Right lobe of liver (tissue), 6 donors: Measurements from ENCODE around the gene ZAR1. TPM values are rescaled to one million over a fixed set of nuclear protein-coding genes. Genes with fewer than 3 reads are reported as not detected.

ENCODE experiments used
- ATAC-seq, 4 donors: fragments of 200-7000 bp; cut with Tn5 transposase; one replicate each; pipeline ENCODE4 v1.9.1; 2020; ENCODE audit warnings: mild to moderate bottlenecking in 4 of 4, moderate library complexity in 4 of 4
- DNase-seq, 3 donors: peaks; one replicate each; pipeline ENCODE4 v3.0.0-alpha.2; 2020
- H3K27ac ChIP-seq, 3 donors: fragments of 200-600 bp; one replicate each; pipeline ENCODE4 v1.8.0; 2022
- H3K27me3 ChIP-seq, 2 donors: fragments of 200-600 bp; one replicate each; pipeline ENCODE4 v1.8.0; 2022
- H3K36me3 ChIP-seq, 4 donors: fragments of 200-600 bp; sonication (generic) in 1 of 4; one replicate each; pipeline versions ENCODE4 v1.5.1 to v1.8.0; 2017 to 2022; ENCODE audit warnings: control low read depth in 1 of 4
- H3K4me1 ChIP-seq, 4 donors: fragments of 200-600 bp; sonication (generic) in 1 of 4; one replicate each; pipeline versions ENCODE4 v1.5.1 to v1.8.0; 2017 to 2022; ENCODE audit warnings: control low read depth in 1 of 4
- H3K4me3 ChIP-seq, 3 donors: fragments of 200-600 bp; one replicate each; pipeline ENCODE4 v1.8.0; 2022
- H3K9me3 ChIP-seq, 4 donors: fragments of 200-600 bp; sonication (generic) in 1 of 4; one replicate each; pipeline versions ENCODE4 v1.5.1 to v1.8.0; 2017 to 2022; ENCODE audit warnings: control low read depth in 1 of 4
- CTCF ChIP-seq, 4 donors: fragments of 200-600 bp in 3 of 4; fragments of 450-650 bp in 1 of 4; IDR thresholded peaks; one replicate each; pipeline versions ENCODE4 v1.5.1 to v1.8.0; 2016 to 2022; ENCODE audit warnings: antibody characterized with exemption in 4 of 4, mild to moderate bottlenecking in 2 of 4
- POLR2A ChIP-seq: fragments of 450-650 bp; IDR thresholded peaks from one replicate; pipeline ENCODE4 v1.6.1; 2017; ENCODE audit warnings: antibody characterized with exemption, mild to moderate bottlenecking
- WGBS: methylation state at CpG from one replicate; pipeline ENCODE4 v1.1.6; 2018; ENCODE audit warnings: low coverage, low lambda C conversion rate; ENCODE audit not compliant: insufficient coverage; ENCODE audit errors: missing lambda C conversion rate; 5-methylcytosine and 5-hydroxymethylcytosine counted together
- intact Hi-C, 2 donors: fragments of 100-400 bp; cut with DNase I; formaldehyde crosslinking; loops; one replicate each; pipeline versions ENCODE4 v1.11.2 to v1.14.1; 2022
- total RNA-seq, 6 experiments: library from RNA; depleted of rRNA in 2 of 6; stranded (reverse); fragments of >200 nt in 2 of 6; fragmentation: NEBNext Ultra II Directional in 3 of 6; extraction: Animal tissue kit (Norgen Biotek cat#: 25700) in 3 of 6; gene quantifications; one replicate each; pipeline versions ENCODE4 v1.1.0 to v1.2.4, GENCODE V29; 2016 to 2023
- donor health status: DM: no; HTN: yes; CAD: no.
- donor health status: DM: no; HTN: no; CAD: no.
- donor health status: DM: no; HTN: no; CAD: no.
- donor health status: DM: no; HTN: yes; CAD: no.
- donor health status: DM: no; HTN: yes; CAD: no.

ZAR1 gene
- total RNA-seq, 6 experiments from 2014 or later: not detected

DNA sequence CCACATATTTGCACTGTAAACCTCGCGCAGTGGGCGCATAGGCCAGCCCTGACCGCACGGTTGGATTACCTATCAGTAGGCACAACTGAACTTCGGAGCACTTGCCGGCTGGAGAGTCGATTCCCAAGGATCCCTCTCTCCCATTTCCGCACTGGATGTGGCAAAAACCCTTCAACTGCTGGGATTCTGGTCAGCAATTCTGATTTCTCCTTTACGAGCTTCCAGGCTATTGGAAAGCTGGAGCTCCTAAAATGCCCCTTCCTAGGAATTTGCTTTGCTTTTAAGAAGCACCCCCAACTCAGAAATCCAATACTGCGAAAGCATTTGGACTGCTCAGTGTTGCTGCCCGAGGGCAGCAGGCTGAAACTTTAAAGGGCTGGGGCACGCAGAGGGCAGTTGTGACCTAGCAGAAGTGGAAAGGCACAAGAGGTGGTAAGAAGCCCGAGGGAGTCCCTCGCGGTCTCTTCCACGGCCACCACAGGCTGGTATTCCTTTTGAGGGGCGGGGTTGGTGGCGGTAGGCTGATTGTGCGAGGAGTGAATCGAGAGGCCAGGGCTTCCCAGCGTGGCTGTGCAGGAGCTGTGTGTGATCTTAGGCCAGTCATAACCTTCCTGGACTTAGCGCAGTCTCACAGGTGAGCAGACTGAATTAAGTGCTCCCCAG lies 1.6 kb downstream of the ZAR1 start:
- no peaks in the 10 kb centered on the region for H3K9me3 ChIP-seq
- intact Hi-C loops: no loop called here
- H3K4me1 ChIP-seq: peaks cover 0 to 5% (median 0%) of the 10 kb centered on the region in 4 donors
- no peak overlapping the region for H3K27ac ChIP-seq
- DNase-seq (no peak), ATAC-seq (no peak)
- 69% methylated on average over 12 of the region's 23 CpGs for WGBS
- H3K27me3 ChIP-seq: peaks cover 5 to 20% of the 10 kb centered on the region in 2 donors
- no peak for TF ChIP-seq POLR2A
- no peak for TF ChIP-seq CTCF (IDR thresholded peaks at IDR 0.05)
- no peak overlapping the region for H3K4me3 ChIP-seq
- H3K36me3 ChIP-seq: no peaks in the 10 kb centered on the region

DNA sequence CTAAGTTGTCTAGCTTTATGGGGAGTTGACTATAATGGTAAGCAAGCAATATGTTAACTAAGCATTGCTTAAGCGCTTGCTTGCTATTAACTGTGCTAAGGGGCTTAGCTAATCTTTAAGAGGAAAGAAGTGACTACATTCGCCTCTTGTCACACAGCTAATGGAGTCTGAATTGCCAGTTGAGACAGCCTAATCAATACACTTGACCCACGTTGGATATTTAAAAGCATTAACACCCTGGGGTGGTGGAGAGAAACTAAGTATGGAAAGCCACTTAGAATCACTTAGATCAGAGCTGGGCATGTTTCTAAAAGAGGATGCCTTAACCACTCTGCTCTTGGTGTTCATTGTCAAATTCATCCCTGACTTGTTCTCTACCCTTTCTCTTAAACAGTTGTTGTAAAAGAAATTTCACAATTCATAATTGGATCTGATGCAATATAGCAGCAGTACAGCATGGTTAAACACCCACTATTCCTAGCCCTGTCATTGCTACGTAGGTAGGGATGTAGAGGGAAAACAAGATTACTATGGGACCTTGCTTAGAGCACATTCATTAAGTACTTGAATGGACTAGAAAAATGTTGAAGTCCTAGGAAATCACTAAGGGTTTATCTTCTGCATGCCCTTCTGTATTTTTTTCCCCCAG lies 3.5 kb downstream of the ZAR1 start:
- no peak overlapping the region for H3K4me3 ChIP-seq
- intact Hi-C loops: no loop called here

DNA sequence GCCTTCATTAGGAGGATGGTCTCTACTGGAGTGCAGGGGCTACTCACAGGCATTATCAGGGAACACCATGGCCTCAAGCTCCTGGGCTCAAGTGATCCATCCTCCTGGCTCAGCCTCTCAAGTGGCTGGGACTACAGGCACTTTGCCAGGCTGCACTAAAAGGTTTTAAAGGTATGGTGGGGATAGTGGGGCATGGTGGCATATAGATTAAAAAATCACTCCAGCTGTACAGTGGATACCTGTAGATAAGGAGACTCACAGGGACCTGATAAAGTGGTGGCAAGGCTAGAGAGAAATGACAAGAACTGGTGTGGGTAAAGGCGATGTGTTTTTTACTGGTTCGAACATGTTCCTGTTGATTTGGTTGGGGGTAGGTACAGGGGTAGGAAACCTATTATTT lies 5.9 kb downstream of the ZAR1 start:
- Histone ChIP-seq H3K27ac (no peak overlapping the region), H3K36me3 (peaks cover 0 to 22% (median 4%) of the 10 kb centered on the region in 4 donors), H3K9me3 (no peaks in the 10 kb centered on the region), H3K4me1 (no peaks in the 10 kb centered on the region), H3K4me3 (no peak overlapping the region), H3K27me3 (peaks cover 0 to 4% of the 10 kb centered on the region in 2 donors)
- DNase-seq (no peak), ATAC-seq (no peak)
- no peak for TF ChIP-seq CTCF (IDR thresholded peaks at IDR 0.05)
- TF ChIP-seq POLR2A: no peak
- intact Hi-C loops: no loop called here
- 100% methylated on average over 2 of the region's 2 CpGs for WGBS

More for the DNA sequence above, 3.5 kb downstream of the ZAR1 start:
- Histone ChIP-seq H3K36me3 (peaks cover 0 to 2% (median under 1%) of the 10 kb centered on the region in 4 donors), H3K27ac (no peak overlapping the region), H3K4me1 (peaks cover 0 to 5% (median 0%) of the 10 kb centered on the region in 4 donors), H3K27me3 (peaks cover 5 to 20% of the 10 kb centered on the region in 2 donors), H3K9me3 (no peaks in the 10 kb centered on the region)
- TF ChIP-seq CTCF (IDR thresholded peaks at IDR 0.05) (no peak), POLR2A (no peak)
- ATAC-seq: no peak
- WGBS: 68% methylated on average over 4 of the region's 4 CpGs
- DNase-seq: no peak

DNA sequence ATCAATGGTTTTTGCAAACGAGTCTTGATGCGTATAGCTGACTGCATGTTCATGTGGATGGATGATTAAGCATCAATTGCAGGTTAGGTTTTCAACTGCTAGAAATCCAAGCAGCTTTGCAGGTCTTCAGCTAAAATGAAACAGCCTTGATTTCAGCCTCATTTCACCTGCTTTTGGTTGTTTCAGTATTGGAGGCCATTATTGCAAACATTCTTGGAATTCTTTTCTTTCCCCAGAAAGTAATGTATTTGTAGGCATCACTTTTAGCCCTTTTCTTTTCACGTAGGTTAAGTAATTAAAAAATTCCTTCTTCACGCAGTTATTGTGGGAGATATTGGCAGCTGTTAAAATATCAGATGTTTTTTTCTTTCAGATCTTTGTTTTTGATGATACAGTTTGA lies 8.8 kb downstream of the ZAR1 start:
- ATAC-seq: no peak
- no peak for DNase-seq
- Histone ChIP-seq H3K4me1 (no peaks in the 10 kb centered on the region), H3K4me3 (no peak overlapping the region), H3K27ac (no peak overlapping the region), H3K36me3 (peaks cover 0 to 22% (median 4%) of the 10 kb centered on the region in 4 donors), H3K27me3 (no peaks in the 10 kb centered on the region), H3K9me3 (no peaks in the 10 kb centered on the region)
- intact Hi-C loops: no loop called here
- 91% methylated on average over 4 of the region's 4 CpGs for WGBS
- TF ChIP-seq CTCF (IDR thresholded peaks at IDR 0.05) (no peak), POLR2A (no peak)
